Raji (cell line): ENCODE results near the gene BRIP1.

ENCODE experiments used
- POLR2A ChIP-seq: IDR thresholded peaks from 2 replicates; pipeline ENCODE4 v1.6.1; 2011; ENCODE audit warnings: low read depth, low read length, control low read depth; ENCODE audit not compliant: insufficient read depth

The BRIP1 gene

GRCh38 chr17:61794792-61795191 is 68.5 kb downstream of the BRIP1 start:
- TF ChIP-seq POLR2A, result no peak

- no peak for TF ChIP-seq POLR2A
Measured at GRCh38 chr17:61794242-61794641, 69.1 kb downstream of the BRIP1 start.

- no peak for TF ChIP-seq POLR2A
Measured at GRCh38 chr17:61793565-61793964, 69.8 kb downstream of the BRIP1 start.

- TF ChIP-seq POLR2A, result no peak
Measured at GRCh38 chr17:61789872-61790271, 73.5 kb downstream of the BRIP1 start.

GRCh38 chr17:61786088-61786487 is 77.2 kb downstream of the BRIP1 start:
- no peak for TF ChIP-seq POLR2A

GRCh38 chr17:61784510-61784909 is 78.8 kb downstream of the BRIP1 start:
- TF ChIP-seq POLR2A, result no peak

GRCh38 chr17:61783556-61784304 is 79.6 kb downstream of the BRIP1 start:
- no peak for TF ChIP-seq POLR2A

- TF ChIP-seq POLR2A, result no peak
Measured at GRCh38 chr17:61783120-61783519, 80.2 kb downstream of the BRIP1 start.

- TF ChIP-seq POLR2A, result no peak
Measured at GRCh38 chr17:61782683-61783082, 80.6 kb downstream of the BRIP1 start.

GRCh38 chr17:61775364-61775763 is 88.0 kb downstream of the BRIP1 start:
- TF ChIP-seq POLR2A, result no peak

GRCh38 chr17:61774724-61775123 is 88.6 kb downstream of the BRIP1 start:
- TF ChIP-seq POLR2A, result no peak

GRCh38 chr17:61770752-61771533 is 92.4 kb downstream of the BRIP1 start:
- TF ChIP-seq POLR2A, result no peak

- TF ChIP-seq POLR2A, result no peak
Measured at GRCh38 chr17:61770043-61770442, 93.3 kb downstream of the BRIP1 start.

- TF ChIP-seq POLR2A, result no peak
Measured at GRCh38 chr17:61768405-61768804, 94.9 kb downstream of the BRIP1 start.

GRCh38 chr17:61766520-61766919 is 96.8 kb downstream of the BRIP1 start:
- no peak for TF ChIP-seq POLR2A

- no peak for TF ChIP-seq POLR2A
Measured at GRCh38 chr17:61764846-61765245, 98.5 kb downstream of the BRIP1 start.

- TF ChIP-seq POLR2A, result no peak
Measured at GRCh38 chr17:61761827-61762226, 101.5 kb downstream of the BRIP1 start.

GRCh38 chr17:61759362-61759761 is 104.0 kb downstream of the BRIP1 start:
- TF ChIP-seq POLR2A, result no peak
